ENCODE data around the gene C3orf52.
A peak's percentile ranks its signal among the peaks of the same experiment; 100 is the strongest.

The C3orf52 gene

DNA sequence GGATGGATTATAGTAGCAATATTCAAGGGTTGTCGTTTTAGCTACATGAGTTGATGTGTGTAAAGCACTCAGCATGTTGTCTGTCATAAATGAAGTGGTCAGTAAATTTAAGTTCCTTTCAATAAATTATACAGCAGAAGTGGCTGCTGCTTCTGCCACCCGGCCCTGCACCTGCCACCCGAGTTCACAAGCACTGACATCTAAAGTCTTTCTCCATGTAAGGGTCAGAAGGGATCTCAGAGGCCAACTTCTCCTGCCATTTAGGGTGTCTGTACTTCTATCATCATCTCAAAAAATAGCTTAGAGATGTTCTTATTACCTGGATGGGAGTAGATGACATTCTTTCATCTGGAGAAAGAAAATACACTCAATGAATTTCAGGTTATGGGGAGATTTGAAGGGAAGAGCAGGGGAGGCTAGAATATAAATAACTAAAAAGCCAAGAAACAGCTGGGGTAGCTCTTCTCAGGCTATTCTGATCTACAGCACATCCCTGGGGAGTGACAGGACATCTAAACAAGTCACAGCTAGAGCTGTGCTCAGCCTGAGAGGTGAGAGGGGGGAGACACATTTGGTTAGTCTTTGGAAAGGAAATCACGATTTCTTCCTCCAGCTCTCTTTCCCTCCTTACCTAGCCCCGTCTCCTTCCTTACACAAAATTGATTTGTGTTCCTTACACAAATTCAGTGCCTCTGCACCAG is 38.9 kb downstream of the C3orf52 start:
- Histone ChIP-seq H2AFZ (ENCODE audit: low read depth, low read length) (no peak overlapping the region), H3K4me2 (ENCODE audit: low read length, poor library complexity, severe bottlenecking) (no peak overlapping the region), H2AK5ac (ENCODE audit: low read length, severe bottlenecking) (peak overlapping the region; percentile 61), H3K9me3 (ENCODE audit: control insufficient read depth, low read length) (no peaks in the 10 kb centered on the region), H3K4ac (ENCODE audit: low read depth in 1 of 2, low read length in 2 of 2) (no peak overlapping the region), H3K36me3 (ENCODE audit: control insufficient read depth in 1 of 2, insufficient read depth in 2 of 2, low read depth in 1 of 2, low read length in 2 of 2) (peaks cover 4 to 7% of the 10 kb centered on the region in 2 experiments), H3K4me3 (ENCODE audit: insufficient read depth in 1 of 2, low read depth in 1 of 2, low read length in 2 of 2) (no peak overlapping the region), H2BK15ac (ENCODE audit: low read depth, poor library complexity, severe bottlenecking) (no peak overlapping the region), H3K18ac (ENCODE audit: low read depth in 1 of 2, low read length in 2 of 2) (peak overlapping the region in 1 of 2 experiments; percentile 38), H3K79me1 (replicated peaks; ENCODE audit: low read length, poor library complexity, severe bottlenecking) (peaks cover 8% of the 10 kb centered on the region), H3K9ac (ENCODE audit: low read length) (no peak overlapping the region), H2BK120ac (ENCODE audit: low read depth, low read length) (no peak overlapping the region), H3K27ac (ENCODE audit: low read length, poor library complexity, severe bottlenecking) (no peak overlapping the region), H3K23ac (ENCODE audit: low read length in 2 of 2) (no peak overlapping the region), H2BK12ac (ENCODE audit: low read length in 2 of 2) (no peak overlapping the region), H2BK5ac (ENCODE audit: low read depth, low read length, poor library complexity, severe bottlenecking) (no peak overlapping the region), H4K91ac (ENCODE audit: low read length) (no peak overlapping the region), H3K14ac (ENCODE audit: low read length in 2 of 2) (no peak overlapping the region), H3K27me3 (ENCODE audit: control insufficient read depth in 1 of 2, insufficient read depth in 1 of 2, low read length in 2 of 2) (no peaks in the 10 kb centered on the region), H4K8ac (ENCODE audit: low read length) (no peak overlapping the region), H3K4me1 (ENCODE audit: control insufficient read depth, insufficient read depth, low read depth, low read length) (peaks cover 2% of the 10 kb centered on the region)
- 58% methylated on average over 5 of the region's 5 CpGs for WGBS
- DNase-seq = no peak

DNA sequence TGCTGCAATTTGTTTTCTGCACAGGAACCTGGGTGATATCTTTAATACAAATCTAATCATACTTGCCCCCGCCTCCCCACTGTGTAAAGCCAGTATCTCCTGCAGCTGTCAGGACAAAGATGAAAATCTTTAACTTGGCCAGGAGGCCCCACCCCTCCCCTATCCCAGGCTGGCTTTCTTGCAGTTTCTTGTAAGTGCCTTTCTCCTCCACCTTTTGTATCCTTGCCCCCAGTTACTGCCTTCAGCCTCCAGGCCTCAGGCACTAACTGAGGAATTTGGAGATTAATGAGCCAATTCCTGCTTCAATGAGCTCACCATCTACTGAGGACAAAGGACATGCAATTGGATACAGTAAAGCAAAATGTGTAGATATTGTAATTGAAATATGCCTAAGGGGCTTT is 40.3 kb downstream of the C3orf52 start:
- no peak for DNase-seq
- Histone ChIP-seq H2AK5ac (ENCODE audit: low read length, severe bottlenecking) (no peak overlapping the region), H2BK12ac (ENCODE audit: low read length in 2 of 2) (no peak overlapping the region), H3K27me3 (ENCODE audit: control insufficient read depth in 1 of 2, insufficient read depth in 1 of 2, low read length in 2 of 2) (no peaks in the 10 kb centered on the region), H3K4me3 (ENCODE audit: insufficient read depth in 1 of 2, low read depth in 1 of 2, low read length in 2 of 2) (peak overlapping the region in 1 of 2 experiments; percentile 52), H3K9ac (ENCODE audit: low read length) (peak overlapping the region; percentile 63), H3K36me3 (ENCODE audit: control insufficient read depth in 1 of 2, insufficient read depth in 2 of 2, low read depth in 1 of 2, low read length in 2 of 2) (peaks cover 4 to 9% of the 10 kb centered on the region in 2 experiments), H2AFZ (ENCODE audit: low read depth, low read length) (no peak overlapping the region), H3K23ac (ENCODE audit: low read length in 2 of 2) (no peak overlapping the region), H2BK120ac (ENCODE audit: low read depth, low read length) (no peak overlapping the region), H3K18ac (ENCODE audit: low read depth in 1 of 2, low read length in 2 of 2) (no peak overlapping the region), H3K4ac (ENCODE audit: low read depth in 1 of 2, low read length in 2 of 2) (no peak overlapping the region), H3K79me1 (replicated peaks; ENCODE audit: low read length, poor library complexity, severe bottlenecking) (peaks cover 5% of the 10 kb centered on the region), H3K4me2 (ENCODE audit: low read length, poor library complexity, severe bottlenecking) (no peak overlapping the region), H2BK5ac (ENCODE audit: low read depth, low read length, poor library complexity, severe bottlenecking) (no peak overlapping the region), H3K27ac (ENCODE audit: low read length, poor library complexity, severe bottlenecking) (peak overlapping the region; percentile 77), H4K8ac (ENCODE audit: low read length) (no peak overlapping the region), H2BK15ac (ENCODE audit: low read depth, poor library complexity, severe bottlenecking) (no peak overlapping the region), H3K14ac (ENCODE audit: low read length in 2 of 2) (no peak overlapping the region), H3K9me3 (ENCODE audit: control insufficient read depth, low read length) (no peaks in the 10 kb centered on the region), H4K91ac (ENCODE audit: low read length) (no peak overlapping the region), H3K4me1 (ENCODE audit: control insufficient read depth, insufficient read depth, low read depth, low read length) (peaks cover 2% of the 10 kb centered on the region)
- WGBS = 45% methylated on average over 1 of the region's 1 CpG

DNA sequence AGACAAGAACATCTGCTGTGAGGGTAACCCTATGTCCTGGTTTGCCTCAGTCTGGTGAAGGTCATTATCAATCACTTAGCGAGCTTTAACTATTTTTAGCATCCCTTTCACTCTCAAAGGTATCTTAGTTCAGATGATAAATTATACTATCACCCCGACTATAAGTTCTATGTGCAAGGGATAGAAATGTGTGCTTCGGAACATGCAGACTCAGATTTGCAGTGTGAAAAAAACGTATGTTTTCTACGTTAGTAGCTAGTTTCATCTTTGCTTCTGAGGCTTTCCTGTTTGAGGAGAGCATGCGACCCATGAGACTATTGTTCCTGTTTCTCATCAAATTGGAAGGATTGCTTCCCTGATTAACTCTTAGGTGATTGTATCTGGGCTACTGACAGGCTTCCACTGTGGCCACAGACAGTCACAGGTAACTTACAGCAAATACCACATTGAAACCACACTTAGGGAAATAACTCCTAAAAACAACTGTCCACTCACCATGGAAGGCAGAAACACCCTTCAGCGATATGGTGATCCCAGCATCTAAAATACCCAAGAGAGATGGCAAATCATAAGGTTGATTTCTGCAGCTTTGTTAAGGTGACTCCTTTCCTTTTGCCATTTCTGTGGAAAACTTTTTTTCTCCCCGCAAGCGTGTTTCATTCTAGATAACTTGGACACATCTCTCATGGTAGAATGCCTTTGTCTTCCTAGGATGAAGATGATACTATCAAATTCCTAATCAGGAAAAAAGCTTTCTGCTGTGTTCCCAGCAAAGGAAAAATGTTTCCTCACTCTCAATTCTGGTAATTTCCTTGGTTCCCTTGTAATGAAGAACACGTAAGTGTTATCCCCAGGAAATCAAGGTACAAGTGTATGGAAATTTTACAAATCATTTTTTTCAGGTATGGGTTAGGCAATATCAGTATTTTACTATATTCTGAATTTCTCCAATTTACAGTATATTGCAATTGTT is 41.6 kb downstream of the C3orf52 start:
- Histone ChIP-seq H3K4me2 (ENCODE audit: low read length, poor library complexity, severe bottlenecking) (no peak overlapping the region), H4K91ac (ENCODE audit: low read length) (no peak overlapping the region), H3K18ac (ENCODE audit: low read depth in 1 of 2, low read length in 2 of 2) (no peak overlapping the region), H3K36me3 (ENCODE audit: control insufficient read depth in 1 of 2, insufficient read depth in 2 of 2, low read depth in 1 of 2, low read length in 2 of 2) (peaks cover 4 to 9% of the 10 kb centered on the region in 2 experiments), H2BK15ac (ENCODE audit: low read depth, poor library complexity, severe bottlenecking) (no peak overlapping the region), H2BK12ac (ENCODE audit: low read length in 2 of 2) (no peak overlapping the region), H2BK5ac (ENCODE audit: low read depth, low read length, poor library complexity, severe bottlenecking) (no peak overlapping the region), H2AK5ac (ENCODE audit: low read length, severe bottlenecking) (no peak overlapping the region), H3K23ac (ENCODE audit: low read length in 2 of 2) (no peak overlapping the region), H4K8ac (ENCODE audit: low read length) (no peak overlapping the region), H3K79me1 (replicated peaks; ENCODE audit: low read length, poor library complexity, severe bottlenecking) (peaks cover 5% of the 10 kb centered on the region), H3K4me3 (ENCODE audit: insufficient read depth in 1 of 2, low read depth in 1 of 2, low read length in 2 of 2) (peak overlapping the region in 1 of 2 experiments; percentile 52), H2BK120ac (ENCODE audit: low read depth, low read length) (no peak overlapping the region), H3K4me1 (ENCODE audit: control insufficient read depth, insufficient read depth, low read depth, low read length) (peaks cover 2% of the 10 kb centered on the region), H3K27me3 (ENCODE audit: control insufficient read depth in 1 of 2, insufficient read depth in 1 of 2, low read length in 2 of 2) (no peaks in the 10 kb centered on the region), H3K14ac (ENCODE audit: low read length in 2 of 2) (no peak overlapping the region), H3K4ac (ENCODE audit: low read depth in 1 of 2, low read length in 2 of 2) (no peak overlapping the region), H2AFZ (ENCODE audit: low read depth, low read length) (no peak overlapping the region), H3K27ac (ENCODE audit: low read length, poor library complexity, severe bottlenecking) (no peak overlapping the region), H3K9me3 (ENCODE audit: control insufficient read depth, low read length) (no peaks in the 10 kb centered on the region), H3K9ac (ENCODE audit: low read length) (peak overlapping the region; percentile 63)
- WGBS = 94% methylated on average over 8 of the region's 10 CpGs
- no peak for DNase-seq
